Large intestine (tissue), 3 donors: ENCODE measurements around the gene MOB4. TPM values are rescaled to one million over a fixed set of nuclear protein-coding genes. Genes with fewer than 3 reads are reported as not detected.

Source experiments
- DNase-seq, 2 donors: peaks; one replicate each; pipeline versions ENCODE4 v3.0.0 to v3.0.0-alpha.2; 2013
- H3K27ac ChIP-seq: one replicate; pipeline ENCODE4 v1.5.1; 2013; ENCODE audit warnings: low read length
- H3K27me3 ChIP-seq: 2 replicates; pipeline ENCODE4 v1.6.1; 2013; ENCODE audit warnings: low read length; ENCODE audit not compliant: control insufficient read depth, insufficient read depth
- H3K36me3 ChIP-seq: 2 replicates; pipeline ENCODE4 v1.6.1; 2013; ENCODE audit warnings: low read length; ENCODE audit not compliant: control insufficient read depth, insufficient read depth
- H3K4me1 ChIP-seq: one replicate; pipeline ENCODE4 v1.6.1; 2013; ENCODE audit warnings: low read length; ENCODE audit not compliant: control insufficient read depth, insufficient read depth
- H3K4me3 ChIP-seq: one replicate; pipeline ENCODE4 v1.5.1; 2013; ENCODE audit warnings: low read length
- H3K9me3 ChIP-seq: one replicate; pipeline ENCODE4 v1.6.1; 2013; ENCODE audit warnings: mild to moderate bottlenecking, low read depth, low read length, moderate library complexity; ENCODE audit not compliant: control insufficient read depth
- WGBS: methylation state at CpG from one replicate; pipeline ENCODE4 v1.1.5; 2013; ENCODE audit warnings: low lambda C conversion rate; ENCODE audit not compliant: insufficient coverage; 5-methylcytosine and 5-hydroxymethylcytosine counted together
- polyA plus RNA-seq: library from polyadenylated mRNA; unstranded; fragments of 120-200 nt; gene quantifications from one replicate; pipeline ENCODE4 v1.2.1, GENCODE V29; 2013

Gene MOB4
- polyA plus RNA-seq, 1 donor, result 36.6 TPM

DNA sequence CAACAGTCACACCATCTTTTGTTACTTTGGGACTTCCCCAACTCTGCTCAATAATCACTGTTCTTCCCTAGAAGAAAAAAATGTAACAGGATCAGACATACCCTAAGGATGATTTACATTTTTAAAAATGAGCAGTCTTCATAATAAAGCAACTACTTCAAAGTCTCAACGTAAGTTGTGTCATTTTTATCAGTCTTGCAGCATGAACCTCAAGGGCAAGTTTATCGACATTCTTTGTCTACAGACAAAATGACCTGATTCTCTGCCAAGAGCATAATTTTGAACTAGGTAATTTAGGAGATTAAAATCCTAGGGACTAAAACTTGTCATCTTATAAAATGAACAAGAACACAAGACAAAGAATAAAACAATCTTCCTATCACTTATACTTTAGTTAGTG lies 18.5 kb upstream of the MOB4 start:
- Histone ChIP-seq H3K4me3 (peak overlapping the region; percentile 71), H3K4me1 (peaks cover 7% of the 10 kb centered on the region), H3K27me3 (no peaks in the 10 kb centered on the region), H3K36me3 (peaks cover 53% of the 10 kb centered on the region), H3K27ac (no peak overlapping the region), H3K9me3 (no peaks in the 10 kb centered on the region)
- DNase-seq, result no peak
- WGBS, result no CpG with 5 or more reads among the region's 2 CpGs

- Histone ChIP-seq H3K27me3 (no peaks in the 10 kb centered on the region), H3K4me1 (peaks cover 7% of the 10 kb centered on the region), H3K27ac (peak overlapping the region; percentile 98), H3K36me3 (peaks cover 43% of the 10 kb centered on the region), H3K4me3 (peak overlapping the region; percentile 71), H3K9me3 (no peaks in the 10 kb centered on the region)
- WGBS, result 0% methylated on average over 1 of the region's 14 CpGs
- no peak for DNase-seq
Observed at GRCh38 chr2:197498235-197498936, 17.5 kb upstream of the MOB4 start.

- Histone ChIP-seq H3K36me3 (peaks cover 38% of the 10 kb centered on the region), H3K4me3 (peak overlapping the region; percentile 71), H3K27ac (peak overlapping the region; percentile 98), H3K27me3 (no peaks in the 10 kb centered on the region), H3K4me1 (peaks cover 7% of the 10 kb centered on the region), H3K9me3 (no peaks in the 10 kb centered on the region)
- DNase-seq, result peak; percentile 70 to 86
- WGBS, result no CpG with 5 or more reads among the region's 46 CpGs
Observed at GRCh38 chr2:197498937-197499593, 16.8 kb upstream of the MOB4 start.

DNA sequence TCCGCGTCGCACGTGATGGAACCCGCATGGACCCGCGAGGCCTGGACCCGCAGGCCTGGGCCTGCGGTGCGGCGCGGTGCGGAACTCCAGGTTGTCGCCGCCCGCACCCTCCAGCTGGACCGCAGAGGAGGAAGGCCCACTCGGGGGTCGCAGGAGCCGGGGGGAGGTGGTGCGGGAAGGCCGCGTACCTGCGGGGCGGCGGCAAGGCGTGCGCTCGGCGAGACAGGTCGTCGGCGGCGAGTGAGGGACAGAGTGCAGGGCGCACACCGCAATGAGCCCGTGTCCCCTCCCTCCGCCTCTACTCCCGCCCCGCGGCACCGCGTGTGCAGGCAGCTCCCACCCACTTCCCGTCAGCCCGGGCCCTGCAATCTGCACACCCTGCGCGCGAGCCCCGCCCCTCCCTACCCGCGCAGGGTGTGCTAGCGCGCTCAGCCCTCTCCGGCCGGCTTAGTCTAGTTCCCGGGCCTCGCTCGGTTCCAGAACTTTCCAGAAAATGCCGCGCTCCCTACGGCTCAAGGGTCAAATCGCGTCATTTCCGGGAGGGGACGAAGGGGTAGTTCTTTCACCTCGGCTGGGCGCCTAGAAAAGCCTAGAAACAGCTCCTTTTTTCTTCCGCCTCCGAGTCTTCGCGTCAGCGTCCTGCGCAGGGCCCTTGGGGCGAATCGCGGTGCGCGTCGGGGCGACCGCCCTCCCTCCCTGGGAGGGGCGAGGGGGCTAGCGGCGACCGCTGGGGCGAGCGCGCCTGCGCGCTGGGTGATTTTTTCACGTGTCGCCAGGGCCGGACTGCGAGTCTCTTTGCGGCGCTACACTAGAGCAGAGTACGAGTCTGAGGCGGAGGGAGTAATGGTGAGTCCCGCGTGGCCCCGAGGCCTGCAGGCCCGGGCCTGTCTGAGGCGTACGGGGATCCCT lies 16.0 kb upstream of the MOB4 start, which contains the start of the genes HSPD1 and HSPE1:
TSS of gene HSPD1 (minus strand) at position 247 of the 909 bp plus-strand sequence. CDS start 992 bp downstream, outside the sequence.
TSS of gene HSPE1 (plus strand) at position 786 of the 909 bp plus-strand sequence. CDS start at position 844, 58 bp downstream.
- DNase-seq, result peak; percentile 99 to 100
- H3K4me1 ChIP-seq, result peaks cover 7% of the 10 kb centered on the region
- peak within 1 kb of the TSS; percentile 71 for H3K4me3 ChIP-seq
- peaks cover 39% of the 10 kb centered on the region for H3K36me3 ChIP-seq
- H3K27me3 ChIP-seq, result no peaks in the 10 kb centered on the region
- no CpG with 5 or more reads among the region's 104 CpGs for WGBS
- H3K27ac ChIP-seq, result peak within 1 kb of the TSS; percentile 98
- no peaks in the 10 kb centered on the region for H3K9me3 ChIP-seq

- Histone ChIP-seq H3K27me3 (no peaks in the 10 kb centered on the region), H3K27ac (peak overlapping the region; percentile 98), H3K4me1 (peaks cover 7% of the 10 kb centered on the region), H3K4me3 (peak overlapping the region; percentile 71), H3K9me3 (no peaks in the 10 kb centered on the region), H3K36me3 (peaks cover 34% of the 10 kb centered on the region)
- WGBS, result 0% methylated on average over 1 of the region's 30 CpGs
- DNase-seq, result peak; percentile 12 to 57
Observed at GRCh38 chr2:197500503-197501131, 15.2 kb upstream of the MOB4 start.

DNA sequence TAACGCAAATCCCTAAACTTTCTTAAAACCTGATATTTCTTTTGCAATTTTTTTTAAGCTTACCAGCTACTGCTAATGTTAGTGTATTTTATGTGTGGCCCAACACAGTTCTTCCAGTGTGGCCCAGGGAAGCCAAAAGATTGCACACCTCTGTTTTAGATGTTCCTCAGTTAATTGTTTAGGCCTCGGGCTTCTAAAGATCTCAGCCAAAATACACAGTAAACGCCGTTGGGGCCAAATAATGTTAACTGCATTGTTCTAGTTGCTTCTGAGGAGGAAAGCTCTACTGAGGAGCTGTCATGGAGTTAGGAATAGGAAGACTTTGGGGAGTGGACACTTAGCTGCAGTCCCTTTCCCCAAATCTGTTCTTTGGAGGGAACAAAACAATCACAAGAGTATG lies 13.7 kb upstream of the MOB4 start:
- WGBS, result 33% methylated on average over 2 of the region's 4 CpGs
- peak overlapping the region; percentile 71 for H3K4me3 ChIP-seq

GRCh38 chr2:197502685-197503084 lies 13.2 kb upstream of the MOB4 start:
- Histone ChIP-seq H3K27ac (peak overlapping the region; percentile 41), H3K36me3 (peaks cover 17% of the 10 kb centered on the region), H3K4me3 (peak overlapping the region; percentile 71), H3K27me3 (no peaks in the 10 kb centered on the region), H3K9me3 (no peaks in the 10 kb centered on the region), H3K4me1 (no peaks in the 10 kb centered on the region)
- WGBS, result 33% methylated on average over 1 of the region's 4 CpGs
- DNase-seq, result no peak

More for the DNA sequence above, 13.7 kb upstream of the MOB4 start:
- peak overlapping the region; percentile 41 for H3K27ac ChIP-seq
- H3K27me3 ChIP-seq, result no peaks in the 10 kb centered on the region
- no peaks in the 10 kb centered on the region for H3K4me1 ChIP-seq
- no peaks in the 10 kb centered on the region for H3K9me3 ChIP-seq
- no peak for DNase-seq
- H3K36me3 ChIP-seq, result peaks cover 18% of the 10 kb centered on the region

- no CpG with 5 or more reads among the region's 2 CpGs for WGBS
- Histone ChIP-seq H3K36me3 (peaks cover 14% of the 10 kb centered on the region), H3K27ac (no peak overlapping the region), H3K9me3 (no peaks in the 10 kb centered on the region), H3K4me3 (no peak overlapping the region), H3K27me3 (no peaks in the 10 kb centered on the region), H3K4me1 (no peaks in the 10 kb centered on the region)
- DNase-seq, result no peak
Observed at GRCh38 chr2:197504000-197504399, 11.9 kb upstream of the MOB4 start.

- Histone ChIP-seq H3K36me3 (peaks cover 14% of the 10 kb centered on the region), H3K27me3 (no peaks in the 10 kb centered on the region), H3K9me3 (no peaks in the 10 kb centered on the region), H3K27ac (no peak overlapping the region), H3K4me3 (no peak overlapping the region), H3K4me1 (no peaks in the 10 kb centered on the region)
- 86% methylated on average over 1 of the region's 6 CpGs for WGBS
- no peak for DNase-seq
Observed at GRCh38 chr2:197504512-197504911, 11.4 kb upstream of the MOB4 start.
